ENCODE results near the gene MACROD2. TPM values are rescaled to one million over a fixed set of nuclear protein-coding genes. Genes with fewer than 3 reads are reported as not detected.

MACROD2 gene
- total RNA-seq, 4 donors from 2014 or later, result 2.9 to 11.3 (median 8.0) TPM

DNA sequence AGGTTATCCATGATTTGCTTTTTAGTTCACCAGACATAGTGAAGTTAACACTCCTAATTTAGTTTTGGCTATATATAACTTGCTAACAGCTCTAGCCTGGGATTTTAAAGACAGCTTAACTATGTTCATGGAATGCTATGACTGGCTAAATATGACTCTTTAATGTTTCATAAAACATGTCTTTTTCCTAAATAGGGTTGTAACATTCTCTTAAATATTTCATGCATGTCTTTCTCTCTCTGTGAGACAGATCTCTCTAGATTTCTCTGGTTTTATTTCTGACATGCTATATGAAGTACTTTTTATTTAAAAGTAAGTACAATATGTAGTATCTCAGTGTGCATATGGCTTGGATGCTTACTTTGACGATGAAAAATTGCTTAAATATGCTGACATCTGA lies 35.7 kb downstream of the MACROD2 start:
- TF ChIP-seq, protein P1, sequence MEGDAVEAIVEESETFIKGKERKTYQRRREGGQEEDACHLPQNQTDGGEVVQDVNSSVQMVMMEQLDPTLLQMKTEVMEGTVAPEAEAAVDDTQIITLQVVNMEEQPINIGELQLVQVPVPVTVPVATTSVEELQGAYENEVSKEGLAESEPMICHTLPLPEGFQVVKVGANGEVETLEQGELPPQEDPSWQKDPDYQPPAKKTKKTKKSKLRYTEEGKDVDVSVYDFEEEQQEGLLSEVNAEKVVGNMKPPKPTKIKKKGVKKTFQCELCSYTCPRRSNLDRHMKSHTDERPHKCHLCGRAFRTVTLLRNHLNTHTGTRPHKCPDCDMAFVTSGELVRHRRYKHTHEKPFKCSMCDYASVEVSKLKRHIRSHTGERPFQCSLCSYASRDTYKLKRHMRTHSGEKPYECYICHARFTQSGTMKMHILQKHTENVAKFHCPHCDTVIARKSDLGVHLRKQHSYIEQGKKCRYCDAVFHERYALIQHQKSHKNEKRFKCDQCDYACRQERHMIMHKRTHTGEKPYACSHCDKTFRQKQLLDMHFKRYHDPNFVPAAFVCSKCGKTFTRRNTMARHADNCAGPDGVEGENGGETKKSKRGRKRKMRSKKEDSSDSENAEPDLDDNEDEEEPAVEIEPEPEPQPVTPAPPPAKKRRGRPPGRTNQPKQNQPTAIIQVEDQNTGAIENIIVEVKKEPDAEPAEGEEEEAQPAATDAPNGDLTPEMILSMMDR (IDR thresholded peaks at IDR 0.05; ENCODE audit: low read depth), result no peak

DNA sequence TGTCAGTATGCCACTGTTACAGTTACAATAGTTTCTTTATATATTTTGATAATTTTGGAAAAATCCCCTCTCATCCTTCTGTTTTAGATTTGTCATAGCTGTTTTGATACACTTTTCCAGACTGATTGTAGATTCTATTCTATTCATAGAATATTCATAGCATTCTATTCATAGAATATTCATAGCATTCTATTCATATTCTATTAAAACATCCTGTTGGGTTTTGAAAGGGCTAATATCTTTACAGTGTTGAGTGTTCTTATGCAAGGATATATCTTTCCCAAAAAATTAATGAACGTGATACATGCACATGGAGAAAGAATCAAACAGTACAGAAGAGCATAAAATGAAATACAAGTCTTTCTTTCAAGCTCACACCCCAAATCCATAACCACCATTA lies 38.0 kb downstream of the MACROD2 start:
- TF ChIP-seq, protein P1 (IDR thresholded peaks at IDR 0.05; ENCODE audit: low read depth), result no peak

DNA sequence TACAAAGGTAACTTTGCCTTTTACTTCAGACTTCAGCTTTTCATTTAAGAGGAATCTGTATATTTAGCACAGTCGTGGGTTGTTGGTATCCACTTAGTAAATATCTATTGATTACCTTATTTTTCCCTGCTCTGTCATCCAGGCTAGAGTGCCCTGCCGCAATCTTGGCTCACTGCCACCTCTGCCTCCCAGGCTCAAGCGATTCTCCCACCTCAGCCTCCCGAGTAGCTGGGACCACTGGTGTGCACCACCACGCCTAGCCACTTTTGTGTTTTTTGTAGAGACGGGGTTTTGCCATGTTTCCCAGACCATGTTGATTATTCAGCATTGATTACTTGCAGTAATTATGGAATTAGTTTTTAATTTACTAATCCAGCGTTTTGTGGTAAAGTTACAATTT lies 41.3 kb downstream of the MACROD2 start:
- TF ChIP-seq, protein P1 (IDR thresholded peaks at IDR 0.05; ENCODE audit: low read depth), result no peak

DNA sequence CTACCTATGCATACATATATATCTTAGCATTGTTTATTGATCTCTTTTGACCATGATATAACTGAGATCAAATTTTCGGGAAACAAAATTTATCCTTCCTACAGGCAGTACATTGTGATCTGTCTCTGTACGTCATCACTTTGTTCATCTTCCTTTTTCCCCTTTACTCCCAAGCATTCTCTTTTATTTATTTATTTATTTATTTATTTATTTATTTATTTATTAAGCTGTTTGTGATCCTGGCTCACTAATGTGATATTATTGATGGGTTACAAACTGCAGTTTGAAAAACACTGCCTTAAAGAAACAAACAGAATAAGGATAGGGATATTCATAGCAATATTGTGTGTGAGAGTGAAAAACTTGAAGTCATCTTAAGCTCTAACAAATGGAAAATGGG lies 51.2 kb downstream of the MACROD2 start:
- TF ChIP-seq, protein P1 (IDR thresholded peaks at IDR 0.05; ENCODE audit: low read depth), result no peak

DNA sequence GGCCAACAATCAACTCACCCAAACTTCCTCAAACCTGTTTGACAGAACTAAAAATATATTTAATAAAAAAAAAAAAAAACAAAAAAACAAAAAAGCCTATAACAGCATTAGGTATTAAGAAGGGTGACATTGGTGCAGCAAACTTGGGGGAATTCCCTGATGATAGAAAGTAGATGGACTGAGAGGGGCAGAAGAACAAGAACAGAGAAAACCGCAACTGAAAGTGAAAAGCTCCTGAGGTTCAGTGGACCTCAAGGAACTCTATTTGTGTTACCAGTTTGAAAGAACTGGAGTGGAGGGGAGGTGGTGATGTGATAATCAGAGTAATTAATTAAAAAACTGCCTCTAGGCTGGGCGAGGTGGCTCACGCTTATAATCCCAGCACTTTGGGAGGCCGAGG lies 53.8 kb downstream of the MACROD2 start:
- TF ChIP-seq, protein P1 (IDR thresholded peaks at IDR 0.05; ENCODE audit: low read depth), result no peak

DNA sequence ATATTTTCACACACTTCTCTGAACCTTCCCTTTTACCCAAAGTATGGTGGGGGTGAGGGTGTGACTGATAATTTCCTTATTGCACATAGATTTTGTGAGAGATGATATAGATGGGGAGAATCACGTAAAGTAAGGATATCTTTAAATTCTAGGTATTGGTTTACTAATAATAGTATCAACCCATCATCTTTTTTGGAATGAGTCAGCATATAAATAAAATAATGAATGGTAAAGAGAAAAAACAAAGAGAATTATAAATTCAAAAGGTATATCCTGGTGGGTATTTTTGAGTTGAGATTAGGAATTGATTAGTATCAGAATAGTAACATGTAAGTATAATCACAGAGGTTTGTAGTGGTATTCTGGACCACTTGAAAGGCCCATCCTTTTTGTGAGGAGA lies 56.1 kb downstream of the MACROD2 start:
- TF ChIP-seq, protein P1 (IDR thresholded peaks at IDR 0.05; ENCODE audit: low read depth), result no peak

DNA sequence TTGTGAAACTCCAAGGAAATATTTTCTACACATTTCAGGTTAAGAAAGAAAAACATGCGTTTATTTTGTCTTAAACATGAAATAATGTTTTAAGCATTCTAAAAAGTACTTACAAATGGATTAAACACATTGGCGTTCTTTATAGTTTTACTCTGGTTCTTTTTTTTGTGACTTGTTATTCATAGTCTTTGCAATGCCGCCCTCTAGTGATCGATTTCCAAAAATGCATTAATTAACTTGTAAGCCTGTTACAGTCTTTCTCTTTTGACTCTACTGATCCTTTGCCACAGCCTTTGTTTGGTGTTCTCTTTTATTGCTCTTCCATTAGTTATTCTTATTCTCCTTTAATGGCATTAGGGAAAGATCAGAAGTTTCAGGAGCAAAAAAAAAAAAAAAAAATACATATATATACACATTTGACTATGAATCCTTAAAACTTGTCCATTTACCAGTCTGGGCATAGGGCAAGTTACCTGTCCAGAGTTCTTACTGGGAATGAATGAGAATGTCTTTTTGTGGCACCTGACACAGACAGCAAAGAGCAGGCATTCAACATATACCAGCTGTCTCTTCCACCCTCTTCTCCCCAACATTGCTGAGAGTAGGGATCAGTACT lies 59.9 kb downstream of the MACROD2 start:
- TF ChIP-seq, protein P1 (IDR thresholded peaks at IDR 0.05; ENCODE audit: low read depth), result no peak

Measured in subcutaneous adipose tissue (tissue), 4 donors.